H54 (cell line): Measurements from ENCODE around the gene SFTPA1.
"Not testable (repeated sequence)": the region's sequence is repeated elsewhere in the genome, so short reads cannot be mapped to it uniquely, and the experiment has no call there.

ENCODE experiments used
- DNase-seq: peaks from one replicate; pipeline ENCODE4 v3.0.0; 2011; ENCODE audit warnings: low spot score, mixed read lengths; ENCODE audit not compliant: insufficient read length
- FAIRE-seq: peaks from 3 replicates; lab custom pipeline; 2011; peaks lifted over from hg19 to GRCh38; lab: Jason Lieb, UNC
- POLR2A ChIP-seq: IDR thresholded peaks from 2 replicates; pipeline ENCODE4 v1.6.1; 2011; ENCODE audit warnings: low read depth, mild to moderate bottlenecking, low read length

The SFTPA1 gene

DNA sequence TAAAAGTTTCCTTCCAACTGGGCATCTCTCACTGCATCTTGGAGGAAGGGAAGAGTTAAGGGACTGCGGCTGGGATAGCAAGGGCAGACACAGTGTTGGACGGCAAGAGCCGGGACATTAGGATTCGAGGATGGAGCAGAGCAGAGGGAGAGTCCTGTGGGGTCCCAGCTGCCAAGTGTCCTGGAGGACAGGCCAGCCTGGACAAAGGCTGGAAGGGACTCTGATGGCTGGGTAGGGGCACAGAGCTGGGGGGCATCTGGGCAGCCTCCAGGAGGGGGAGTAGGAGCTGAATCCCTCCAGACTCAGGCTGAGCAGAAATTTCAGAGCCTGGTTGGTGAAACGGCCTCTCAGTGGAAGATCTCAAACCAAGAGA, 19.2 kb downstream of the SFTPA1 start:
- no peak for FAIRE-seq
- no peak for DNase-seq
- TF ChIP-seq POLR2A = no peak

DNA sequence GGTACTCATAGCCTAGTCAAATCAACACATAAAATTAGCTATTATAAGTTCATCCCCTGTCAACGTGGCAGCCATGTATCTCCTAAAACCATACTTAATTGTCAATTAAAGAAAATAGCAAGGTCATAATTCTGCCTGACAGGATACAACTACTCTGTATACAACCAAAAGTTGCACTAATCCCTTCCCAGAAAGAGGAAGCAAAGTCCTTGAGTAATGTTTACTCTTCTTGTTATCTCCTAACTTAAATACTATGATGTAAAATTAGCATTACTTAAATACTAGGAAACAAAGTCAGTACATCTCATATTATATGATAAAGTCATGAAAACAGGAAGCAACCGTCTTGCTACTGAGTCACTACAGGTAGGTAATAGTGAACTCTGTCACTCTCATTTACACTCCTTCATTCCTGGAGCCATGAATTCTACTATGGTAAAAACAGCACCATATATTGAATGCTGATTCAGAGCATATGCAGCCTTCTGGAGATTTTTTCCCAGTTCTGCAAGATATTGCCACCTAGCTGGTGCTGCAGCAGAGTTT, 26.0 kb downstream of the SFTPA1 start:
- not testable (repeated sequence) for DNase-seq, FAIRE-seq

DNA sequence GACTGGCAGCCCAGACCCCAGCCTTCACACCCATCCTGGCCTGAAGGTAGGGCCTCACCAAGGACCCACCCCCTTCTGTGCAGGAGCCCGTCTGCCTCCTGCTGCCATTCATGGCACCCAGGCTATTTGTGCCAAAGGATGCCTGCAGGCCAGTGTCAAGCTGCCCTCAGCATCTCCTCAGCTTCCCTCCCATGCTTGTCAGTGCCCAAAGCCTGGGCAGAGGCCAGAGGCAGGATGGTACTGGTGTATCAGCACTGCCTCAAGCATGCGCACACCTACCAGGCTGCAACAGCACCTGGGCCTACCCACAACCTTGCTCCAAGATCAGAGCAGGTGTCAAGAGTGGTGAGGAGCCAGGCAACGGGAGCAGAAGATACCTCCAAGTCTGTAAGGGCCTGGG, 27.6 kb downstream of the SFTPA1 start:
- no peak for TF ChIP-seq POLR2A
- DNase-seq (no peak), FAIRE-seq (no peak)

DNA sequence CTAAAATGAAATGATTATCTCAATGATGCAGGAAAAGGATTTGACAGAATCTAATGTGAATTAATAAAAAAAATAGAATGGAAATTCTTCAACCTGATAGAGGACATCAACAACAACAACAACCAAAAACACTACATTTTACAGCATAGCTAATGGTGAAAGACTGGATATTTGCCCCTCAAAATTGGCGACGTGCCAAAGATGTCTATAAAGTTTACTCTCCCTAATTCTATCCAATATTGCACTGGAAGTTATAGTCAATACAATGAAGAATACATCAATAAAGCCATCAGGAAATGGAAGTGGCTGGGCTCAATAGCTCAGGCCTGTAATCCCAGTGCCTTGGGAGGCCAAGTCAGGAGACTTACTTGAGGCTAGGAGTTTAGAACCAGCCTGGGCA, 42.0 kb downstream of the SFTPA1 start:
- not testable (repeated sequence) for DNase-seq, FAIRE-seq

DNA sequence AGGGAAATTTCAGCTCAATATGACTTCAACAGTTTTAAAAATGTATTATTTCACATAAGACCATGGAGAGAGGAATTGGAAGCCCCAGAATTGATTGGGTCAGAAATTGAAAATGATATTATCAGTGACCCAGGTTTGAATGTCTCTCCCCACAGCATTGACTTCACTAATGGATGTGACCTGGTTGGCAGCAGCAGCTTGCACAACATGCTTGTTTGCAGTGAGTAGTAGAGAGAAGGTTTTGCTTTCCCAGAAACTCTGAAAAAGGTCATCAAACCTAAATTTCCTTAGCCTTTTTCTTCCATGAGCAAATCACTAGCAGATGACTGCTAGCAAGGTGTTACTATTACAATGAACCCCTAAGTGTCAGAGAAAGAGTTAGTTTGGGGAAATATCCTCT, 52.5 kb downstream of the SFTPA1 start:
- FAIRE-seq, DNase-seq: not testable (repeated sequence)

DNA sequence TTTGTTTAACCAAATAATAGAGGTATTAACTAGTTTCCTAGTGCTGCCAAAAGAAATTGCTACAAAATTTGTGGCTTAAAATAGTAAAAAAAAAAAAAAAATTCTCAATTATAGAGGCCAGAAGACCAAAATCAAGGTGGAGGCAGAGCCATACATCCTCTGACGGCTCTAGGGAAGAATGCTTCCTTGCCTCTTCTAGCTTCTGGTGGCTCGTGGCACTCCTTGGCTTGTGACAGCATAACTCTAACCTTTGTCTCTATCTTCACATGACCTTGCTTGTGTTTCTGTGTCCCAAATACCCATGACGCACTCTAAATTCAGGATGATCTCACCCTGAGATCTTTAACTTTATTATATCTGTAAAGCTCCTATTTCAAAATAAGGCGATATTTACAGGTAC, 53.9 kb downstream of the SFTPA1 start:
- FAIRE-seq, DNase-seq: not testable (repeated sequence)
